ENCODE measurements around the gene C10orf67. TPM values are rescaled to one million over a fixed set of nuclear protein-coding genes. Genes with fewer than 3 reads are reported as not detected.

C10orf67 gene
- total RNA-seq, 1 donor from 2014 or later, result not detected

DNA sequence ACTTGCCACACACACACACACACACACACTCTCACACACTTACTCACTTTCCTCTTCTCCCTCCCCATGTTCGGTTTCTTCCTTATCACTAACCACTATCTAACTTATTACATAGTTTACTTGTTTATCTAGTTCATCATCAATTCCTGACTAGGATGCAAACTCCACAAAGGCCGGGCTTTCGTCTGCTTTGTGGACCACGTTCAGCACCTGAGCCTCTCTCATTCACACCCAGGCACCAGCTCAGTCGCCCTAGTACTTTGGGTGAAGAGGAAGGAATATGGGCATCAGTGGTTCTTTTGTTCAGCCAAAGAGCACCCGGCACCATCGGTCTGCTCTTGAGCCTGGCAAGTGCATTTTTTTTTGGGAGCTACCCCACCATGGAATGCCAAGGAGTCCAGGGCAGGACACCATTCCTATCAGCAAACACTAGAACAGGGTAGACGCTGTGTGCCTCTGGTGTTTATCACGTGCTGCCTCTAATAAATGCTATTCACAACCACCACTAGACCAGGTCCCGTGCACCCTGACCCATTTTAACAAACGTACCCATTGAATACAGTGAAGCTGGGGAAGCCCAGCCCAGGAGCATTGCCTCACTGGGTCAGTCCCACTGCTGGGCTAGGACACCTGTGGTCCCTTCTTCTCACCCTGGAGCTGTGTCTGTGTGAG is 2.2 kb downstream of the C10orf67 start:
- H3K27ac Mint-ChIP-seq, result no peak overlapping the region
- intact Hi-C loops (cut with micrococcal nuclease), result no loop called here
- ATAC-seq (ENCODE audit: low read depth), result no peak
- ChIA-PET CTCF (interaction anchor here (1.2 kb wide), 1 partner anchor 9 kb away, joined by 3 read pairs; no protein-coding TSS in a partner anchor), POLR2A (no interaction called here)
- H3K9me3 Mint-ChIP-seq, result no peaks in the 10 kb centered on the region
- no peak for DNase-seq
- H3K4me1 Mint-ChIP-seq, result peaks cover 18% of the 10 kb centered on the region
- H3K27me3 Mint-ChIP-seq, result peaks cover 8% of the 10 kb centered on the region
- no peaks in the 10 kb centered on the region for H3K36me3 Mint-ChIP-seq (ENCODE audit: low read depth)
- no peak overlapping the region for H3K4me3 Mint-ChIP-seq
- TF ChIP-seq, protein P1, sequence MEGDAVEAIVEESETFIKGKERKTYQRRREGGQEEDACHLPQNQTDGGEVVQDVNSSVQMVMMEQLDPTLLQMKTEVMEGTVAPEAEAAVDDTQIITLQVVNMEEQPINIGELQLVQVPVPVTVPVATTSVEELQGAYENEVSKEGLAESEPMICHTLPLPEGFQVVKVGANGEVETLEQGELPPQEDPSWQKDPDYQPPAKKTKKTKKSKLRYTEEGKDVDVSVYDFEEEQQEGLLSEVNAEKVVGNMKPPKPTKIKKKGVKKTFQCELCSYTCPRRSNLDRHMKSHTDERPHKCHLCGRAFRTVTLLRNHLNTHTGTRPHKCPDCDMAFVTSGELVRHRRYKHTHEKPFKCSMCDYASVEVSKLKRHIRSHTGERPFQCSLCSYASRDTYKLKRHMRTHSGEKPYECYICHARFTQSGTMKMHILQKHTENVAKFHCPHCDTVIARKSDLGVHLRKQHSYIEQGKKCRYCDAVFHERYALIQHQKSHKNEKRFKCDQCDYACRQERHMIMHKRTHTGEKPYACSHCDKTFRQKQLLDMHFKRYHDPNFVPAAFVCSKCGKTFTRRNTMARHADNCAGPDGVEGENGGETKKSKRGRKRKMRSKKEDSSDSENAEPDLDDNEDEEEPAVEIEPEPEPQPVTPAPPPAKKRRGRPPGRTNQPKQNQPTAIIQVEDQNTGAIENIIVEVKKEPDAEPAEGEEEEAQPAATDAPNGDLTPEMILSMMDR (IDR thresholded peaks at IDR 0.05), result no peak

- ChIA-PET POLR2A (no interaction called here), CTCF (interaction anchor here (0.7 kb wide), 1 partner anchor 16 kb away, joined by 3 read pairs; no protein-coding TSS in a partner anchor)
- H3K27me3 Mint-ChIP-seq, result peaks cover 6% of the 10 kb centered on the region
- H3K9me3 Mint-ChIP-seq, result no peaks in the 10 kb centered on the region
- peaks cover 18% of the 10 kb centered on the region for H3K4me1 Mint-ChIP-seq
- H3K36me3 Mint-ChIP-seq (ENCODE audit: low read depth), result no peaks in the 10 kb centered on the region
- peak; percentile 45 for ATAC-seq (ENCODE audit: low read depth)
- intact Hi-C loops (cut with micrococcal nuclease), result no loop called here
- no peak overlapping the region for H3K27ac Mint-ChIP-seq
- TF ChIP-seq, protein P1 (IDR thresholded peaks at IDR 0.05), result no peak
- no peak overlapping the region for H3K4me3 Mint-ChIP-seq
- no peak for DNase-seq
These were observed 3.6 kb downstream of the C10orf67 start for GRCh38 chr10:23341004-23341403.

DNA sequence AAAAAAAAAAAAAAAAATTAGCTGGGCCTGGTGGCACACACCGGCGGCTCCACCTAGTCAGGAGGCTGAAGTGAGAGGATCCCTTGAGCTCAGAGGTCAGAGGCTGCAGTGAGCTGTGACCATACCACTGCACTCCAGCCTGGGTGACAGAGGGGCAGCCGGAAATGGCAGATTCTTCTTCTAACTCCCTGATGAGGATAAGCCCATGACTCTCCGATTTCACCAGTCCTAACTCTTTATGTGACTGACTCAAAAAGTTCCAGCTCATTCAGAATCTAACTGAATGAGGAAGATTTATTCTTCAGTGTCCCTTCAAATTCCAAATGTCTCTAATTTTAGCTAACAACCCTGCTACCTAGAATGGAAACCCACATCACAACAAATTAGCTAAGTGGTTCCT is 4.2 kb downstream of the C10orf67 start:
- H3K27ac Mint-ChIP-seq, result no peak overlapping the region
- no peak for ATAC-seq (ENCODE audit: low read depth)
- POLR2A ChIA-PET, result no interaction called here

GRCh38 chr10:23338886-23339285 is 5.7 kb downstream of the C10orf67 start:
- Mint-ChIP-seq H3K27me3 (peaks cover 2% of the 10 kb centered on the region), H3K4me3 (no peak overlapping the region), H3K9me3 (no peaks in the 10 kb centered on the region), H3K36me3 (ENCODE audit: low read depth) (no peaks in the 10 kb centered on the region), H3K27ac (no peak overlapping the region), H3K4me1 (peaks cover 12% of the 10 kb centered on the region)
- ATAC-seq (ENCODE audit: low read depth), result no peak
- intact Hi-C loops (cut with micrococcal nuclease), result no loop called here
- no peak for DNase-seq
- CTCF ChIA-PET, result no interaction called here
- TF ChIP-seq, protein P1 (IDR thresholded peaks at IDR 0.05), result no peak
- POLR2A ChIA-PET, result no interaction called here

More for the DNA sequence above, 4.2 kb downstream of the C10orf67 start:
- H3K36me3 Mint-ChIP-seq (ENCODE audit: low read depth), result no peaks in the 10 kb centered on the region
- TF ChIP-seq, protein P1 (IDR thresholded peaks at IDR 0.05), result no peak
- H3K4me3 Mint-ChIP-seq, result no peak overlapping the region
- intact Hi-C loops (cut with micrococcal nuclease), result no loop called here
- no peaks in the 10 kb centered on the region for H3K9me3 Mint-ChIP-seq
- peaks cover 6% of the 10 kb centered on the region for H3K27me3 Mint-ChIP-seq
- peaks cover 18% of the 10 kb centered on the region for H3K4me1 Mint-ChIP-seq
- no peak for DNase-seq
- CTCF ChIA-PET, result no interaction called here

DNA sequence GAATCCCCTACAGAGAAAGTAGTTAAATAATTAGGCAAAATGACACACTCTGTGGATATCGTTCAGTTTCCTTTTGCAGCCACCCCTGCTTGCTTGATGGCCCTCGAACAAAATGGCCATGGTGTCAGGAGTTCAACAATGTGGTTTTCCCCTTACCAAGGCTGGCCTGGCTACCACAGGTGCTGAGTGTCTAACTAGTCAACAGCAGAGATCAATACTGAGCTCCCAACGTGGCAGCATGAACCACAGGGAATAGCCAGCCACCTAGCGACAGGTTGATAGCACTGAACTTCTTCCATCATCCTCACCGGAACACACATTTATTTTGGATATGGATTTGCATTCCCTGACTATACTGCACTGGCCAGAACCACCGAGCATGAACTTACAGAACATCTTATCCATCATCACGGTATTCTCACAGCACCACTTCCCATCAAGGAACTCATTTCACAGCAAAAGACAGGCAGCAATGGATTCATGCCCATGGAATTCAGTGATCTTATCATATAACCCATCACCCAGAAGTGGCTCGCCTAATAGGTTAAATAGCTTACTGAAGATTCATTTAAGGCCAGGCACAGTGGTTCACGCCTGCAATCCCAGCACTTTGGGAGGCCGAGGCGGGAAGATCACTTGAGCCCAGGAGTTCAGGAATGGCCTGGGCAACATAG is 6.3 kb downstream of the C10orf67 start:
- no peak for ATAC-seq (ENCODE audit: low read depth)
- no peak overlapping the region for H3K27ac Mint-ChIP-seq
- intact Hi-C loops (cut with micrococcal nuclease), result no loop called here
- H3K4me3 Mint-ChIP-seq, result no peak overlapping the region
- peaks cover 2% of the 10 kb centered on the region for H3K27me3 Mint-ChIP-seq
- H3K36me3 Mint-ChIP-seq (ENCODE audit: low read depth), result no peaks in the 10 kb centered on the region
- peaks cover 9% of the 10 kb centered on the region for H3K4me1 Mint-ChIP-seq
- DNase-seq, result no peak
- H3K9me3 Mint-ChIP-seq, result no peaks in the 10 kb centered on the region
- ChIA-PET CTCF (no interaction called here), POLR2A (no interaction called here)
- TF ChIP-seq, protein P1 (IDR thresholded peaks at IDR 0.05), result no peak
